GM19455 (cell line): ENCODE results near the gene OR14A2.
"Not testable (repeated sequence)": the region's sequence is repeated elsewhere in the genome, so short reads cannot be mapped to it uniquely, and the experiment has no call there.

Experiments used
- ATAC-seq: cut with Tn5 transposase; IDR thresholded peaks from one replicate; pipeline ENCODE4 v1.9.1; 2021; ENCODE audit not compliant: unreplicated experiment

Gene OR14A2

GRCh38 chr1:247748041-247748440 lies at the start of gene OR14A2:
TSS of gene OR14A2 (minus strand) at chr1:247748141.
- ATAC-seq, result no peak

GRCh38 chr1:247797518-247797917 lies 49.6 kb upstream of the OR14A2 start:
- no peak for ATAC-seq

GRCh38 chr1:247769603-247770002 lies 21.7 kb upstream of the OR14A2 start:
- no peak for ATAC-seq

GRCh38 chr1:247760456-247760855 lies 12.5 kb upstream of the OR14A2 start, which contains the start of gene OR1C1:
TSS of gene OR1C1 (minus strand) at chr1:247760556. CDS start at chr1:247758406, 2,150 bp downstream.
- ATAC-seq, result no peak

- not testable (repeated sequence) for ATAC-seq
Observed at GRCh38 chr1:247754311-247754710, 6.4 kb upstream of the OR14A2 start.

GRCh38 chr1:247749870-247750269 lies 1.9 kb upstream of the OR14A2 start:
- ATAC-seq, result no peak

GRCh38 chr1:247747616-247748015 lies 325 bp downstream of the OR14A2 start:
- no peak for ATAC-seq

- ATAC-seq, result no peak
Observed at GRCh38 chr1:247746391-247746935, 1.5 kb downstream of the OR14A2 start.

- ATAC-seq, result not testable (repeated sequence)
Observed at GRCh38 chr1:247742215-247742760, 5.7 kb downstream of the OR14A2 start.

GRCh38 chr1:247741756-247742155 lies 6.2 kb downstream of the OR14A2 start:
- no peak for ATAC-seq

GRCh38 chr1:247740721-247741120 lies 7.2 kb downstream of the OR14A2 start:
- ATAC-seq, result no peak

- no peak for ATAC-seq
Observed at GRCh38 chr1:247738315-247738714, 9.6 kb downstream of the OR14A2 start, which contains the start of gene OR14K1. TSS of gene OR14K1 (plus strand) at chr1:247738615. CDS start at chr1:247738615, 0 bp downstream.

GRCh38 chr1:247721222-247721621 lies 26.7 kb downstream of the OR14A2 start:
- no peak for ATAC-seq

GRCh38 chr1:247716546-247716945 lies 31.4 kb downstream of the OR14A2 start, which contains the start of gene OR6F1:
TSS of gene OR6F1 (minus strand) at chr1:247716646. CDS start at chr1:247712755, 3,891 bp downstream.
- ATAC-seq, result no peak

- no peak for ATAC-seq
Observed at GRCh38 chr1:247713753-247714152, 34.2 kb downstream of the OR14A2 start.

GRCh38 chr1:247710681-247711080 lies 37.3 kb downstream of the OR14A2 start:
- ATAC-seq, result not testable (repeated sequence)

GRCh38 chr1:247701338-247701737 lies 46.6 kb downstream of the OR14A2 start:
- ATAC-seq, result no peak

- peak; percentile 85 for ATAC-seq
Observed at GRCh38 chr1:247681288-247681897, 66.5 kb downstream of the OR14A2 start.

GRCh38 chr1:247680171-247680570 lies 67.8 kb downstream of the OR14A2 start:
- no peak for ATAC-seq

GRCh38 chr1:247679639-247680038 lies 68.3 kb downstream of the OR14A2 start, which contains the start of gene OR13G1:
TSS of gene OR13G1 (minus strand) at chr1:247679739. CDS start at chr1:247673041, 6,698 bp downstream.
- no peak for ATAC-seq
